Measurements from ENCODE around the gene LNX1. TPM values are rescaled to one million over a fixed set of nuclear protein-coding genes. Genes with fewer than 3 reads are reported as not detected.
"Not testable (repeated sequence)": the region's sequence is repeated elsewhere in the genome, so short reads cannot be mapped to it uniquely, and the experiment has no call there.

LNX1 gene
- total and polyA plus RNA-seq, 2 experiments from 2014 or later, result 6.7 to 9.4 TPM

GRCh38 chr4:53424280-53424679 is 167.0 kb downstream of the LNX1 start:
- H2AFZ ChIP-seq, result no peak overlapping the region
- H3K9me3 ChIP-seq (ENCODE audit: low read depth), result no peaks in the 10 kb centered on the region
- H3K9ac ChIP-seq, result no peak overlapping the region
- TF ChIP-seq EZH2phosphoT487 (IDR thresholded peaks at IDR 0.05; ENCODE audit: insufficient read depth, low read depth) (no peak), EZH2 (IDR thresholded peaks at IDR 0.05; ENCODE audit: insufficient read depth, poor library complexity, severe bottlenecking) (no peak)
- H3K9me2 ChIP-seq (ENCODE audit: insufficient read depth), result no peaks in the 10 kb centered on the region
- H3K4me2 ChIP-seq (ENCODE audit: unreplicated experiment), result no peak overlapping the region
- H3K27me3 ChIP-seq (replicated peaks; ENCODE audit: insufficient read depth), result no peaks in the 10 kb centered on the region
- peak; percentile 9 for DNase-seq
- H4K20me1 ChIP-seq (ENCODE audit: insufficient read depth), result no peaks in the 10 kb centered on the region; the same call in 1 of the 2 replicates
- no peak overlapping the region for H3K4me3 ChIP-seq
- peaks cover 6% of the 10 kb centered on the region; the same call in 1 of the 2 replicates for H3F3A ChIP-seq (ENCODE audit: insufficient read depth)
- H3K36me3 ChIP-seq (ENCODE audit: low read depth), result peaks cover 48% of the 10 kb centered on the region
- in situ Hi-C loops (cut with MboI), result no loop called here
- H3K4me1 ChIP-seq (ENCODE audit: insufficient read depth), result 0 out of 2 replicates have a peak, but pooled peaks cover 6% of the 10 kb centered on the region
- peaks cover 91% of the 10 kb centered on the region for H3K79me2 ChIP-seq (ENCODE audit: insufficient read depth)
- no peak overlapping the region for H3K27ac ChIP-seq

- Histone ChIP-seq H3K79me2 (ENCODE audit: insufficient read depth) (peaks cover 92% of the 10 kb centered on the region), H3F3A (ENCODE audit: insufficient read depth) (peaks cover 6% of the 10 kb centered on the region; the same call in 1 of the 2 replicates), H3K27ac (no peak overlapping the region), H3K9me3 (ENCODE audit: low read depth) (no peaks in the 10 kb centered on the region), H3K4me2 (ENCODE audit: unreplicated experiment) (no peak overlapping the region), H3K36me3 (ENCODE audit: low read depth) (peaks cover 29% of the 10 kb centered on the region), H3K9ac (no peak overlapping the region), H3K4me3 (no peak overlapping the region), H3K27me3 (replicated peaks; ENCODE audit: insufficient read depth) (no peaks in the 10 kb centered on the region), H2AFZ (no peak overlapping the region), H3K4me1 (ENCODE audit: insufficient read depth) (0 out of 2 replicates have a peak, but pooled peaks cover 6% of the 10 kb centered on the region), H3K9me2 (ENCODE audit: insufficient read depth) (no peaks in the 10 kb centered on the region), H4K20me1 (ENCODE audit: insufficient read depth) (no peaks in the 10 kb centered on the region; the same call in 1 of the 2 replicates)
- TF ChIP-seq EZH2phosphoT487 (IDR thresholded peaks at IDR 0.05; ENCODE audit: insufficient read depth, low read depth), result no peak
- no peak for DNase-seq
- in situ Hi-C loops (cut with MboI), result no loop called here
- 100% methylated on average over 1 of the region's 1 CpG for WGBS, 2 experiments (ENCODE audit: low coverage in 1 of 2, low lambda C conversion rate in 2 of 2, missing lambda C conversion rate in 2 of 2)
These were observed 168.9 kb downstream of the LNX1 start for GRCh38 chr4:53422367-53422766.

GRCh38 chr4:53421791-53422190 is 169.5 kb downstream of the LNX1 start:
- H3K4me1 ChIP-seq (ENCODE audit: insufficient read depth), result 0 out of 2 replicates have a peak, but pooled peaks cover 6% of the 10 kb centered on the region
- in situ Hi-C loops (cut with MboI), result no loop called here
- no peaks in the 10 kb centered on the region; the same call in 1 of the 2 replicates for H4K20me1 ChIP-seq (ENCODE audit: insufficient read depth)
- H3K4me2 ChIP-seq (ENCODE audit: unreplicated experiment), result no peak overlapping the region
- no peak overlapping the region for H3K27ac ChIP-seq
- no peak overlapping the region for H3K9ac ChIP-seq
- H3K79me2 ChIP-seq (ENCODE audit: insufficient read depth), result peaks cover 92% of the 10 kb centered on the region
- H3K9me2 ChIP-seq (ENCODE audit: insufficient read depth), result no peaks in the 10 kb centered on the region
- peaks cover 28% of the 10 kb centered on the region for H3K36me3 ChIP-seq (ENCODE audit: low read depth)
- TF ChIP-seq EZH2phosphoT487 (IDR thresholded peaks at IDR 0.05; ENCODE audit: insufficient read depth, low read depth), result no peak
- no peak for TF ChIP-seq EZH2 (IDR thresholded peaks at IDR 0.05; ENCODE audit: insufficient read depth, poor library complexity, severe bottlenecking)
- H3K9me3 ChIP-seq (ENCODE audit: low read depth), result no peaks in the 10 kb centered on the region
- no peak for DNase-seq
- no peak overlapping the region for H2AFZ ChIP-seq
- no peaks in the 10 kb centered on the region for H3K27me3 ChIP-seq (replicated peaks; ENCODE audit: insufficient read depth)
- H3K4me3 ChIP-seq, result no peak overlapping the region
- WGBS, 2 experiments (ENCODE audit: low coverage in 1 of 2, low lambda C conversion rate in 2 of 2, missing lambda C conversion rate in 2 of 2), result 83 to 84% methylated on average over 2 of the region's 2 CpGs
- H3F3A ChIP-seq (ENCODE audit: insufficient read depth), result peaks cover 6% of the 10 kb centered on the region; the same call in 1 of the 2 replicates

- H3K9ac ChIP-seq, result no peak overlapping the region
- H3K36me3 ChIP-seq (ENCODE audit: low read depth), result peaks cover 26% of the 10 kb centered on the region
- H3F3A ChIP-seq (ENCODE audit: insufficient read depth), result peaks cover 6% of the 10 kb centered on the region; the same call in 1 of the 2 replicates
- no peak overlapping the region for H3K4me3 ChIP-seq
- in situ Hi-C loops (cut with MboI), result no loop called here
- H3K27ac ChIP-seq, result no peak overlapping the region
- H3K79me2 ChIP-seq (ENCODE audit: insufficient read depth), result peaks cover 89% of the 10 kb centered on the region
- DNase-seq, result no peak
- no peak overlapping the region for H2AFZ ChIP-seq
- no peaks in the 10 kb centered on the region for H3K9me2 ChIP-seq (ENCODE audit: insufficient read depth)
- TF ChIP-seq EZH2phosphoT487 (IDR thresholded peaks at IDR 0.05; ENCODE audit: insufficient read depth, low read depth), result no peak
- TF ChIP-seq EZH2 (IDR thresholded peaks at IDR 0.05; ENCODE audit: insufficient read depth, poor library complexity, severe bottlenecking), result no peak
- WGBS, 2 experiments (ENCODE audit: low coverage in 1 of 2, low lambda C conversion rate in 2 of 2, missing lambda C conversion rate in 2 of 2), result 93 to 97% methylated on average over 3 of the region's 3 CpGs
- no peak overlapping the region for H3K4me2 ChIP-seq (ENCODE audit: unreplicated experiment)
- H3K27me3 ChIP-seq (replicated peaks; ENCODE audit: insufficient read depth), result no peaks in the 10 kb centered on the region
- peaks cover 15% of the 10 kb centered on the region for H3K4me1 ChIP-seq (ENCODE audit: insufficient read depth)
- H4K20me1 ChIP-seq (ENCODE audit: insufficient read depth), result no peaks in the 10 kb centered on the region; the same call in 1 of the 2 replicates
- H3K9me3 ChIP-seq (ENCODE audit: low read depth), result no peaks in the 10 kb centered on the region
These were observed 172.1 kb downstream of the LNX1 start for GRCh38 chr4:53419208-53419607.

- H3K9me2 ChIP-seq (ENCODE audit: insufficient read depth); H3K9ac ChIP-seq; H2AFZ ChIP-seq; H3K9me3 ChIP-seq (ENCODE audit: low read depth); H3K27me3 ChIP-seq (replicated peaks; ENCODE audit: insufficient read depth); H3F3A ChIP-seq (ENCODE audit: insufficient read depth); H3K4me1 ChIP-seq (ENCODE audit: insufficient read depth); in situ Hi-C loops (cut with MboI); H4K20me1 ChIP-seq (ENCODE audit: insufficient read depth); H3K4me3 ChIP-seq; H3K4me2 ChIP-seq (ENCODE audit: unreplicated experiment); H3K27ac ChIP-seq; DNase-seq: not testable (repeated sequence)
- H3K79me2 ChIP-seq (ENCODE audit: insufficient read depth), result peaks cover 87% of the 10 kb centered on the region
- peaks cover 10% of the 10 kb centered on the region for H3K36me3 ChIP-seq (ENCODE audit: low read depth)
- 98 to 99% methylated on average over 11 of the region's 11 CpGs for WGBS, 2 experiments (ENCODE audit: low coverage in 1 of 2, low lambda C conversion rate in 2 of 2, missing lambda C conversion rate in 2 of 2)
These were observed 181.8 kb downstream of the LNX1 start for GRCh38 chr4:53409479-53409878.

Other genes with a start within 250 kb of the LNX1 start
- gene SCFD2, start 225.4 kb downstream of the LNX1 start, total RNA-seq (2014; rRNA removed; shearing (Covaris generic)), result 33.2 and 36.3 TPM in 2 replicates
- 30.4 and 30.7 TPM in 2 replicates for gene SCFD2, start 225.4 kb downstream of the LNX1 start, polyA plus RNA-seq (2016; fragmentation: Nextera tagmentation; extraction: Ambion mirVana)
- gene FIP1L1, start 213.8 kb downstream of the LNX1 start, total RNA-seq (2014; rRNA removed; shearing (Covaris generic)), result 55.2 and 62.5 TPM in 2 replicates
- gene FIP1L1, start 213.8 kb downstream of the LNX1 start, polyA plus RNA-seq (2016; fragmentation: Nextera tagmentation; extraction: Ambion mirVana), result 66.5 and 67.6 TPM in 2 replicates